ENCODE data around the gene SBF2. TPM values are rescaled to one million over a fixed set of nuclear protein-coding genes. Genes with fewer than 3 reads are reported as not detected.

Gene SBF2
- total and polyA plus RNA-seq, 10 donors, result 3.6 to 70.9 (median 57.1) TPM

- no peak for DNase-seq
- WGBS, 5 donors, result 71 to 83% (median 79%) methylated on average over 5 of the region's 5 CpGs
- intact Hi-C loops (cut with DNase I; ENCODE audit: low total_unique reads), result no loop called here
These were observed 490.2 kb downstream of the SBF2 start for GRCh38 chr11:9803685-9804418.

GRCh38 chr11:9802291-9802861, 491.6 kb downstream of the SBF2 start:
- 82 to 93% (median 91%) methylated on average over 3 of the region's 3 CpGs for WGBS, 5 donors
- peaks cover 2 to 35% (median 13%) of the 10 kb centered on the region in 6 donors for H3K36me3 ChIP-seq
- no peaks in the 10 kb centered on the region for H3K9me3 ChIP-seq
- H3K27me3 ChIP-seq (replicated peaks in 1 of 7), result no peaks in the 10 kb centered on the region
- no peak overlapping the region for H3K4me3 ChIP-seq
- intact Hi-C loops (cut with DNase I; ENCODE audit: low total_unique reads), result no loop called here
- H3K4me1 ChIP-seq, result no peaks in the 10 kb centered on the region
- DNase-seq, result no peak
- H3K27ac ChIP-seq, result no peak overlapping the region
- TF ChIP-seq POLR2A (IDR thresholded peaks at IDR 0.05), result no peak
- TF ChIP-seq CTCF (IDR thresholded peaks at IDR 0.05 in 8 of 11, conservative IDR thresholded peaks at IDR 0.05 in 3 of 11), result no peak

More at GRCh38 chr11:9803685-9804418, 490.2 kb downstream of the SBF2 start:
- H3K4me1 ChIP-seq, result no peaks in the 10 kb centered on the region
- no peaks in the 10 kb centered on the region for H3K27me3 ChIP-seq (replicated peaks in 1 of 7)
- no peaks in the 10 kb centered on the region for H3K9me3 ChIP-seq
- TF ChIP-seq POLR2AphosphoS5 (IDR thresholded peaks at IDR 0.05) (no peak), POLR2A (IDR thresholded peaks at IDR 0.05) (no peak), CTCF (IDR thresholded peaks at IDR 0.05 in 8 of 11, conservative IDR thresholded peaks at IDR 0.05 in 3 of 11) (no peak)
- no peak overlapping the region for H3K27ac ChIP-seq
- H3K4me3 ChIP-seq, result no peak overlapping the region
- peaks cover 2 to 46% (median 23%) of the 10 kb centered on the region in 6 donors for H3K36me3 ChIP-seq

GRCh38 chr11:9799886-9800285, 494.1 kb downstream of the SBF2 start:
- H3K4me1 ChIP-seq, result no peaks in the 10 kb centered on the region
- DNase-seq, result no peak
- peaks cover 0 to 19% (median 2%) of the 10 kb centered on the region in 6 donors for H3K36me3 ChIP-seq
- H3K27ac ChIP-seq, result no peak overlapping the region
- 85 to 94% (median 93%) methylated on average over 3 of the region's 3 CpGs for WGBS, 5 donors
- no peak overlapping the region for H3K4me3 ChIP-seq
- no peaks in the 10 kb centered on the region for H3K9me3 ChIP-seq
- intact Hi-C loops (cut with DNase I; ENCODE audit: low total_unique reads), result no loop called here
- H3K27me3 ChIP-seq (replicated peaks in 1 of 7), result no peaks in the 10 kb centered on the region
- no peak for TF ChIP-seq CTCF (IDR thresholded peaks at IDR 0.05 in 8 of 11, conservative IDR thresholded peaks at IDR 0.05 in 3 of 11)
- TF ChIP-seq POLR2AphosphoS5 (IDR thresholded peaks at IDR 0.05), result no peak
- no peak for TF ChIP-seq POLR2A (IDR thresholded peaks at IDR 0.05)

- H3K27ac ChIP-seq, result no peak overlapping the region
- DNase-seq, result no peak
- intact Hi-C loops (cut with DNase I; ENCODE audit: low total_unique reads), result no loop called here
- H3K4me3 ChIP-seq, result no peak overlapping the region
- TF ChIP-seq CTCF (IDR thresholded peaks at IDR 0.05 in 8 of 11, conservative IDR thresholded peaks at IDR 0.05 in 3 of 11), result no peak
- TF ChIP-seq POLR2AphosphoS5 (IDR thresholded peaks at IDR 0.05), result no peak
- no peak for TF ChIP-seq POLR2A (IDR thresholded peaks at IDR 0.05)
- no peaks in the 10 kb centered on the region for H3K4me1 ChIP-seq
- H3K9me3 ChIP-seq, result no peaks in the 10 kb centered on the region
- peaks cover 0 to 37% (median 1%) of the 10 kb centered on the region in 6 donors for H3K36me3 ChIP-seq
- 74 to 93% (median 81%) methylated on average over 4 of the region's 4 CpGs for WGBS, 5 donors
- H3K27me3 ChIP-seq (replicated peaks in 1 of 7), result no peaks in the 10 kb centered on the region
These were observed 496.7 kb downstream of the SBF2 start for GRCh38 chr11:9797300-9797699.

Data from spleen (tissue), 11 donors.